ENCODE data around the gene ANKRD33B.

GRCh38 chr5:10704949-10705621 is 141.2 kb downstream of the ANKRD33B start:
- TF ChIP-seq CTCF (IDR thresholded peaks at IDR 0.05), result no peak
- no peak for TF ChIP-seq POLR2A (IDR thresholded peaks at IDR 0.05)

All from breast epithelium (tissue), 3 donors.